H1 (cell line): ENCODE data around the gene MEIOB. TPM values are rescaled to one million over a fixed set of nuclear protein-coding genes. Genes with fewer than 3 reads are reported as not detected.

Source experiments
- BRCA1 ChIP-seq: IDR thresholded peaks from 2 replicates; pipeline ENCODE4 v1.6.1; 2012; ENCODE audit warnings: low read depth, low read length, improper control_type of control experiment
- CHD1 ChIP-seq: IDR thresholded peaks from 2 replicates; pipeline ENCODE4 v1.6.1; 2012; ENCODE audit warnings: low read depth, low read length, improper control_type of control experiment
- EZH2 ChIP-seq: fragments of 200-600 bp; sonication (generic); IDR thresholded peaks from 2 replicates; pipeline ENCODE4 v1.7.1; 2012; ENCODE audit warnings: low read depth, mild to moderate bottlenecking, moderate library complexity, low read length, inconsistent platforms; ENCODE audit not compliant: severe bottlenecking
- HDAC2 ChIP-seq, 2 experiments: fragments of 300-600 bp in 1 of 2; sonication (generic) in 1 of 2; IDR thresholded peaks; 2 replicates each; pipeline ENCODE4 v1.6.1; 2011 to 2012; ENCODE audit warnings: low read depth in 2 of 2, low read length in 2 of 2, mild to moderate bottlenecking in 2 of 2, moderate library complexity in 2 of 2, borderline replicate concordance in 1 of 2, inconsistent platforms in 1 of 2
- HDAC6 ChIP-seq: IDR thresholded peaks from one replicate; pipeline ENCODE4 v1.7.1; 2012; ENCODE audit warnings: low read depth, mild to moderate bottlenecking, inconsistent platforms, low read length, moderate library complexity
- KDM4A ChIP-seq: IDR thresholded peaks from one replicate; pipeline ENCODE4 v1.7.1; 2012; ENCODE audit warnings: low read depth, mild to moderate bottlenecking, moderate library complexity, low read length, inconsistent platforms; ENCODE audit not compliant: severe bottlenecking
- KDM5A ChIP-seq: fragments of 200-600 bp; IDR thresholded peaks from 2 replicates; pipeline ENCODE4 v1.7.1; 2012; ENCODE audit warnings: mild to moderate bottlenecking, low read length, inconsistent platforms, mixed read lengths
- MAX ChIP-seq: IDR thresholded peaks from 2 replicates; pipeline ENCODE4 v1.6.1; 2012; ENCODE audit warnings: inconsistent platforms
- RFX5 ChIP-seq: IDR thresholded peaks from 2 replicates; pipeline ENCODE4 v1.6.1; 2011; ENCODE audit warnings: low read depth, low read length, improper control_type of control experiment, borderline replicate concordance
- SIN3A ChIP-seq, 2 experiments: IDR thresholded peaks in 1 of 2; conservative IDR thresholded peaks in 1 of 2; 2 replicates each; pipeline ENCODE4 v1.6.1; 2011 to 2012; ENCODE audit warnings: low read length in 2 of 2, improper control_type of control experiment in 1 of 2, low read depth in 1 of 2, mild to moderate bottlenecking in 1 of 2
- SIX5 ChIP-seq: IDR thresholded peaks from 2 replicates; pipeline ENCODE4 v1.6.1; 2011; ENCODE audit warnings: mild to moderate bottlenecking, low read depth, low read length
- TEAD4 ChIP-seq: IDR thresholded peaks from 2 replicates; pipeline ENCODE4 v1.6.1; 2012; ENCODE audit warnings: low read depth, low read length, inconsistent platforms, mixed read lengths
- USF2 ChIP-seq: IDR thresholded peaks from 2 replicates; pipeline ENCODE4 v1.6.1; 2011; ENCODE audit warnings: low read length, improper control_type of control experiment
- polyA plus RNA-seq, 7 experiments: library from polyadenylated mRNA; depleted of rRNA in 3 of 7; stranded (reverse) in 5 of 7; unstranded in 2 of 7; fragments of >200 nt in 5 of 7; fragments of 200-250 nt in 2 of 7; gene quantifications; 1 replicate in 5 of 7; 2 replicates in 1 of 7; 4 replicates in 1 of 7; pipeline versions ENCODE4 v1.2.1 to v1.2.3, GENCODE V29; 2011 to 2013; ENCODE audit warnings: missing spikeins in 2 of 7, mixed read lengths in 2 of 7
- total RNA-seq: library from RNA; stranded (reverse); fragmentation: NEBNext Ultra II Directional; extraction: Animal tissue kit (Norgen Biotek cat#: 25700); gene quantifications from 2 replicates; pipeline ENCODE4 v1.2.1, GENCODE V29; 2021

The MEIOB gene
- total and polyA plus RNA-seq, 2 of the 8 experiments (the other 6 are each of a cell fraction or from before 2014, with no cell fraction given) = 0.63 to 1.1 TPM

- TF ChIP-seq CHD1 (no peak), USF2 (no peak), MAX (peak; percentile 35; the same call in 1 of the 2 replicates), RFX5 (no peak), SIN3A (conservative IDR thresholded peaks at IDR 0.05 in 1 of 2, IDR thresholded peaks at IDR 0.05 in 1 of 2; ENCODE audit: low read depth in 1 of 2, low read length in 2 of 2) (no peak), BRCA1 (no peak), SIX5 (no peak), TEAD4 (no peak), KDM4A (no peak), HDAC2 (IDR thresholded peaks at IDR 0.05; ENCODE audit: borderline replicate concordance in 1 of 2, low read depth in 2 of 2, low read length in 2 of 2) (no peak), KDM5A (no peak), EZH2 (no peak), HDAC6 (no peak)
Observed at GRCh38 chr16:1823821-1824220, 48.1 kb downstream of the MEIOB start (continued).
